Stimulated activated CD4-positive, alpha-beta T cell treated with anti-CD3 and anti-CD28 coated beads, Interleukin-12 subunit alpha, Interleukin-12 subunit beta, amount 100 ng/mL, for 24 hours (primary cell): ENCODE results near the gene TMEM219.
"Not testable (repeated sequence)": the region's sequence is repeated elsewhere in the genome, so short reads cannot be mapped to it uniquely, and the experiment has no call there.

Experiments
- DNase-seq, 2 experiments: peaks; one replicate each; pipeline ENCODE4 v3.0.0-alpha.2; 2020; ENCODE audit warnings: low read depth in 2 of 2

The TMEM219 gene

DNA sequence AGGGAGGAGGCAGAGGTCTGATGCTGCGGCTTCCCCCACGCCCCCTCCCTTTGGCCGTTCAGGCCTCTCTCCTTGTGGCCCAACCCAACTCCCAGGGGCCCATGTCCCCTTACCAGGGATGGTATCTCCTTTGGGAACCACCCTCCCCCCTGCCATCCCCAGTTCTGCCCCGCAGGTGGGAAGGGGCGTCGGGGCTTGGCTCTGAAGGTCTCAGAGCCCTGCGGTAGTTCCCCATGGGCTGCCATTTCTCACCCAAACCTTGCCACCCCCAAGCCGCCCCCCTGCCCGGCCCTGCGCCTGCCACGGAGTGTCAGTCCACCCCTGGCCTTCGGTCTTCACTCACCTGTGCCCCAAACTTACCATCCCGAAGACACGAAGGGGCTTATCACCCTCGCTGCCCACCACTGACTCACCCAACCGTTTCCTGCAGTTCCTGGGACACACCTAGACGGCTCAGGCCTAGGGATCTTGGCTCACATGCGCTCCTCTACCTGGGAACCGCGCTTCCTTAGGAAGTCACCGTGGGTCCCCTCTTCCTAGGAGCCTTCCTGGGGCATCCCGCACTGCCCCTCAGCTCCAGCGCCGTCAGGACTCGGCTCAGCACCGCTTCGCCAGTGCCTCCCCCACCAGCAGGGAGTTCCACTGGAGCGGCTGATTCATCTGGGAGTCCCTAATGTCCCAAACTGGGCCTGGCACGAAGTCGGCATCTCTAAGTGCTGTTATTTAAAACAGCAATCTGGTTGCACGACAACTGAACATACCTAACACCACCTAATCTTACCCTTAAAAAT, 50.0 kb downstream of the TMEM219 start:
- DNase-seq = no peak

DNA sequence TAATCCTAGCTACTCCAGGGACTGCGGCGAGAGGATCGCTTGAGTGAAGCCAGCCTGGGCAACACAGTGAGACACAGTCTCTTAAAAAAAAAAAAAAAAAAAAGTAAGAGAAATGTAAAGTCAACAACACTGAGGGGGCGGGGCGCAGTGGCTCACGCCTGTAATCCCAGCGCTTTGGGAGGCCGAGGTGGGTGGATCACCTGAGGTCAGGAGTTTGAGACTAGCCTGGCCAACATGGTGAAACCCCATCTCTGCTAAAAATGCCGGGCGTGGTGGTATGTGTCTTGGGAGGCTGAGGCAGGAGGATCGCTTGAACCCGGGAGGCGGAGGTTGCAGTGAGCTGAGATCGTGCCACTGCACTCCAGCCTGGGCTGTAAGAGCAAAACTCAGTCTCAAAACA, 50.7 kb downstream of the TMEM219 start:
- DNase-seq = not testable (repeated sequence)

DNA sequence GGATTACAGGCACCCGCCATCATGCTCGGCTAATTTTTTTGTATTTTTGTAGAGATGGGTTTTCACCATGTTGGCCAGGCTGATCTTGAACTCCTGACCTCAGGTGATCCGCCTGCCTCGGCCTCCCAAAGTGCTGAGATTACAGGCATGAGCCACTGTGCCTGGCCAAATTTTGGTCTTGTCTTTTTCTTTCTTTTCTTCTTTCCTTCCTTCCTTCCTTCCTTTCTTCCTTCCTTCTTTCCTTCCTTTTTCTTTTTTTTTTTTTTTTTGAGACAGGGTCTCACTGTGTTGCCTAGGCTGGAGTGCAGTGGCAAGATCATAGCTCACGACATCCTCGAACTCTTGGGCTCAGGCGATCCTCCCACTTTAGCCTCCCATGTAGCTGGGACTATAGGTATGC, 53.6 kb downstream of the TMEM219 start:
- DNase-seq = not testable (repeated sequence)

DNA sequence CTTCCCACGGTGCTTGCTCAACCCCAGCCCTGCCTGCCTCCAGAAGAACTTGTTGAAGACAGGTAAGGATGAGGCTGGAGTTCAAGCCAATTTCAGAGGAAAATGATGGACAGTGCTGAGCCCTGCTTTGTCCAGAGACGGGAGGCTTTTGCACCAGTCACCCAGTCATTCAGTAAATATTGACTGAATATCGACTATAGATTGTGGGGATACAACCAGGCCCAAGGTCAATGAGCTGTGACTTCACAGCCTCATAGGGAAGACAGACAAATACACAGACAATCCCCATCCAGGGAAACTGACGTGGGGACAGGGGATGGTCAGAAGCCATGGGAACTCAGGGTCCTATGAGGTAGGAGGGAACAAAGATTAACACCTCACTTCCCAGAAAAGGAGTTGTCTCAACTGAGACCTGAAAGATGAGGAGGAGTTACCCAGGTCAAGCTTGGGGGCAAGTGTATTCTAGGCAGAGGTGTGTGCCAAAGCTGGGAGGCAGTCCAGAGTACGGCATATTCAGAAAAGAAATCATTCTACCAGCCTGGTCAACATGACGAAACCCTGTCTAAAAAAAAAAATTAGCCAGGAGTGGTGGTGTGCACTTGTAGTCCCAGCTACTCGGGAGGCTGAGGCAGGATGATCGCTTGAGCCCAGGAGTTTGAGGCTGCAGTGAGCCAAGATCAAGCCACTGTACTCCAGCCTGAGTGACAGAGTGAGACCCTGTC, 54.8 kb downstream of the TMEM219 start:
- DNase-seq = no peak

DNA sequence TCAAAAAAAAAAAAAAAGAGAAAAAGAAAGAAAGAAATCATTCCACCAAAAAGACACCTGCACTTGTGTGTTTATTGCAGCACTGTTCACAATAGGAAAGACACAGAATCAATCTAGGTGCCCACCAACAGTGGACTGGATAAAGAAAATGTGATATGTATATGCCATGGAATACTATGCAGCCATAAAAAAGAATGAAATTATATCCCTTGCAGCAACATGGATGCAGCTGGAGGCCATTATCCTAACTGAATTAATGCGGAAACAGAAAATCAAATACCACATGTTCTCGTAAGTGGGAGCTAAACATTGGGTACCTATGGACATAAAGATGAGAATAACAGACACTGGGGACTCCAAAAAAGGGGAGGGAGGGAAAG, 55.4 kb downstream of the TMEM219 start:
- DNase-seq = no peak

DNA sequence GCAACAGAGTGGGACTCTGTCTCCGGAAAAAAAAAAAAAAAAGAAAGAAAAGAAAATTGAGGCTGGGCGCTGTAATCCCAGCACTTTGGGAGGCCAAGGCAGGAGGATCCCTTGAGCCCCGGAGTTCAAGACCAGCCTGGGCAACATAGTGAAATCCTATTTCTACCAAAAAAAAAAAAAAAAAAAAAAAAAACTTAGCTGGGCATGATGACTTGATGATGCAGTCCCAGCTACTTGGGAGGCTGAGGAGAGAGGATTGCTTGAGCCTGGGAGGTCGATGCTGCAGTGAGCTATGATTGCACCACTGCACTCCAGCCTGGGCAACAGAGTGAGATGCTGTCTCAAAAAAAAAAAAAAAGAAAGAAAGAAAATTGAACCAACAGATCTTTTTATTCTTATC, 56.1 kb downstream of the TMEM219 start:
- not testable (repeated sequence) for DNase-seq

DNA sequence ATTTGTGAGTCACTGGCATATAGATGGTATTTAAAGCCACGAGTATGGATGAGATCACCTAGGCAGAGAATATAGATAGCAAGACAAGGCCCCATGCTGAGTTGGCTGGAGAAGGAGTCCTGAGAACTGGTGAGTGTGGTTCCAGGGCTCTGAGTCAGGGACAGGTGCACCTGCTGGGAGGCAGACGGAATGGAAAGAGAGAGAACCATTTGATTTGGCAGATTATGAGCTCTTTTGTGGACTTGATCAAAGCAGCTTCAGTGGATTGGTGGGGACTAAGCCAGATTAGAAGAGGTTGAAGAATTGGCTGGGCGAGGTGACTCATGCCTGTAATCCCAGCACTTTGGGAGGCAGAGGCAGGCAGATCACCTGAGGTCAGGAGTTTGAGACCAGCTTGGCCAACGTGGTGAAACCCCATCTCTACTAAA, 56.9 kb downstream of the TMEM219 start:
- no peak for DNase-seq
